GM12878 (cell line): ENCODE measurements around the gene USP4. TPM values are rescaled to one million over a fixed set of nuclear protein-coding genes. Genes with fewer than 3 reads are reported as not detected.

Source experiments
- ATAC-seq: fragments of 200-7000 bp; cut with Tn5 transposase; 3 replicates; pipeline ENCODE4 v1.9.1; 2020; ENCODE audit warnings: mild to moderate bottlenecking, moderate library complexity
- BruUV-seq: library from RNA; stranded (reverse); fragments of 400-500 nt; replicated peaks from 2 replicates; lab custom pipeline; 2021; lab: Mats Ljungman, UMichigan
- CTCF ChIA-PET: fragments of 300-600 bp; sonication (Branson Sonifier 250); formaldehyde crosslinking; extraction: SDS; loops from one replicate; lab custom pipeline; 2021; ENCODE audit warnings: inconsistent platforms; lab: Yijun Ruan, JAX
- POLR2A ChIA-PET: fragments of 350-600 bp; formaldehyde crosslinking; extraction: SDS; loops from one replicate; lab custom pipeline; 2021; ENCODE audit warnings: inconsistent platforms; lab: Charles Lee
- RAD21 ChIA-PET: fragments of 300-600 bp; sonication (Branson Sonifier 250); formaldehyde crosslinking; loops from one replicate; lab custom pipeline; 2023; ENCODE audit warnings: antibody characterized with exemption; ENCODE audit not compliant: unreplicated experiment; lab: Charles Lee
- SMC1A ChIA-PET: fragments of 300-600 bp; sonication (Branson Sonifier 250); formaldehyde crosslinking; loops from one replicate; lab custom pipeline; 2023; ENCODE audit not compliant: unreplicated experiment, uncharacterized antibody; lab: Charles Lee
- DNase-seq: peaks from one replicate; pipeline ENCODE4 v3.0.0-alpha.2; 2011; ENCODE audit warnings: low read depth, low spot score
- FAIRE-seq: peaks from 3 replicates; lab custom pipeline; 2011; peaks lifted over from hg19 to GRCh38; lab: Jason Lieb, UNC
- H2AFZ ChIP-seq: 2 replicates; pipeline ENCODE4 v1.6.0; 2011; ENCODE audit warnings: low read depth, low read length, control low read depth; ENCODE audit not compliant: control insufficient read depth
- H3K27ac ChIP-seq: 2 replicates; pipeline ENCODE4 v1.5.1; 2011; ENCODE audit warnings: control low read depth; ENCODE audit not compliant: control insufficient read depth, insufficient read depth
- H3K27me3 ChIP-seq, 2 experiments: replicated peaks in 1 of 2; 2 replicates each; pipeline versions ENCODE4 v1.6.0 to v1.6.1; 2011; ENCODE audit warnings: low read length in 1 of 2; ENCODE audit not compliant: control insufficient read depth in 2 of 2, insufficient read depth in 2 of 2
- H3K36me3 ChIP-seq, 2 experiments: 2 replicates each; pipeline ENCODE4 v1.5.1; 2011; ENCODE audit warnings: low read length in 1 of 2; ENCODE audit not compliant: control insufficient read depth in 2 of 2, insufficient read depth in 2 of 2
- H3K4me1 ChIP-seq: 2 replicates; pipeline ENCODE4 v1.6.1; 2011; ENCODE audit warnings: mild to moderate bottlenecking, low read length, moderate library complexity, mixed read lengths; ENCODE audit not compliant: control insufficient read depth, insufficient read depth
- H3K4me2 ChIP-seq: 2 replicates; pipeline ENCODE4 v1.6.0; 2011; ENCODE audit warnings: control low read depth; ENCODE audit not compliant: control insufficient read depth, insufficient read depth
- H3K4me3 ChIP-seq: fragments of 200-600 bp; sonication (generic); 2 replicates; pipeline ENCODE4 v1.5.1; 2016
- H3K79me2 ChIP-seq: 2 replicates; pipeline ENCODE4 v1.6.0; 2011; ENCODE audit warnings: low read length; ENCODE audit not compliant: control insufficient read depth, insufficient read depth
- H3K9ac ChIP-seq: 2 replicates; pipeline ENCODE4 v1.8.0; 2011; ENCODE audit warnings: low read length, control low read depth, mixed read lengths; ENCODE audit not compliant: control insufficient read depth, insufficient read depth
- H3K9me3 ChIP-seq: replicated peaks from 3 replicates; pipeline ENCODE4 v1.5.1; 2011; ENCODE audit warnings: mild to moderate bottlenecking, low read length; ENCODE audit not compliant: control insufficient read depth, insufficient read depth
- H4K20me1 ChIP-seq: 2 replicates; pipeline ENCODE4 v1.6.0; 2011; ENCODE audit not compliant: control insufficient read depth, insufficient read depth
- CHD2 ChIP-seq: IDR thresholded peaks from 2 replicates; pipeline ENCODE4 v1.6.1; 2011; ENCODE audit warnings: low read depth, low read length, improper control_type of control experiment, borderline replicate concordance
- EED ChIP-seq: sonication (generic); IDR thresholded peaks from 2 replicates; pipeline ENCODE4 v1.6.1; 2016; ENCODE audit warnings: antibody characterized with exemption, low read depth
- FOS ChIP-seq: IDR thresholded peaks from 3 replicates; pipeline ENCODE4 v1.6.1; 2011; ENCODE audit warnings: borderline replicate concordance; ENCODE audit not compliant: insufficient read length; ENCODE audit errors: extremely low read depth
- IKZF1 ChIP-seq: fragments of 450-650 bp; conservative IDR thresholded peaks from 2 replicates; pipeline ENCODE4 v1.6.1; 2017; ENCODE audit warnings: antibody characterized with exemption, mild to moderate bottlenecking
- MEF2A ChIP-seq: IDR thresholded peaks from 2 replicates; pipeline ENCODE4 v1.6.1; 2011; ENCODE audit warnings: low read depth, mild to moderate bottlenecking, low read length, moderate library complexity; ENCODE audit not compliant: insufficient read depth
- RCOR1 ChIP-seq: conservative IDR thresholded peaks from 2 replicates; pipeline ENCODE4 v1.6.1; 2012; ENCODE audit warnings: low read depth, low read length, improper control_type of control experiment
- SIN3A ChIP-seq: IDR thresholded peaks from 2 replicates; pipeline ENCODE4 v1.6.1; 2012; ENCODE audit warnings: low read depth, low read length, improper control_type of control experiment
- SPI1 ChIP-seq: IDR thresholded peaks from 2 replicates; pipeline ENCODE4 v1.6.1; 2011; ENCODE audit warnings: low read depth, mild to moderate bottlenecking, low read length, moderate library complexity, borderline replicate concordance; ENCODE audit not compliant: insufficient read depth
- WGBS: methylation state at CpG from one replicate; pipeline ENCODE4 v1.1.6; 2016; ENCODE audit warnings: low lambda C conversion rate; ENCODE audit not compliant: insufficient replicate concordance, insufficient coverage; ENCODE audit errors: missing lambda C conversion rate; 5-methylcytosine and 5-hydroxymethylcytosine counted together
- in situ Hi-C: fragments of 300-500 bp; cut with MboI; formaldehyde crosslinking; loops from 9 replicates; pipeline ENCODE4 v1.14.3; 2018; ENCODE audit warnings: mixed read lengths
- intact Hi-C: fragments of 100-400 bp; cut with micrococcal nuclease; formaldehyde crosslinking; loops from one replicate; pipeline ENCODE4 v1.14.2; 2022; ENCODE audit not compliant: unreplicated experiment
- polyA plus RNA-seq, 11 experiments: library from polyadenylated mRNA; depleted of rRNA in 4 of 11; unstranded in 6 of 11; stranded (reverse) in 5 of 11; fragments of >200 nt; fragmentation: Nextera tagmentation in 4 of 11; fragmentation: Illumina TruSeq in 1 of 11; extraction: Ambion mirVana in 4 of 11; extraction: Trizol in 1 of 11; gene quantifications; 1 replicate in 1 of 11; 2 replicates in 10 of 11; pipeline versions ENCODE4 v1.2.1 to v1.2.3, GENCODE V29; 2011 to 2016; ENCODE audit warnings: inconsistent platforms in 2 of 11, missing spikeins in 2 of 11, low read depth in 1 of 11
- total RNA-seq, 4 experiments: library from RNA; depleted of rRNA in 3 of 4; stranded (reverse); fragments of >200 nt in 3 of 4; fragmentation: Illumina TruSeq in 1 of 4; extraction: Trizol in 1 of 4; gene quantifications; 2 replicates each; pipeline versions ENCODE4 v1.2.1 to v1.2.3, GENCODE V29; 2013 to 2021
- TF ChIP-seq, protein P1 (sequence below): IDR thresholded peaks from 2 replicates; pipeline ENCODE4 v1.6.1; 2011; ENCODE audit warnings: borderline replicate concordance, low read depth, mild to moderate bottlenecking, moderate library complexity, low read length; ENCODE audit not compliant: insufficient read depth, poor library complexity, severe bottlenecking

The USP4 gene
- total and polyA plus RNA-seq, 10 of the 15 experiments (the other 5 are each of a cell fraction or from before 2014, with no cell fraction given), result 26.5 to 77.1 (median 66.0) TPM

DNA sequence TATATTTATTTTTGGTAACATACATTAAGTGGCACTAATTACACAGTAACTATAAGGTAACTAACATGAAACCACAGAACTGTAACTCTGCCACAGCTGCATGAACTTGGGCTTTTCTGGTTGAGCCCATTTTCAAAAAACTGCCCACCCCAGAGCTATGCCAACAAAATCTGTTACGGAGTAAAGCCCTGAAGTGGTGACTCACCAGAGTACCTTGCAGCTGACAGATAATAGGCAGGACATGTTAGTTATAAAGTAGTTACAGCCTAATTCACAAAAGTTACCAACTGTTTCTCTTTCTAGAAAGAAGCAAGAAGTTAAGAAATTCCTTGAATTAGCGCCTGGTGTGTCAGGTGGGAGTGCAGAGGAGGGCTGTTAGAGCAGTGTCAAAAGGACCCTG, 19.8 kb upstream of the USP4 start:
- Histone ChIP-seq H3K79me2 (peaks cover 27% of the 10 kb centered on the region), H3K27me3 (no peaks in the 10 kb centered on the region), H3K36me3 (peaks cover 15 to 30% of the 10 kb centered on the region in 2 experiments), H3K9ac (no peak overlapping the region), H3K4me3 (no peak overlapping the region), H3K27ac (peak overlapping the region; percentile 96; the same call in 1 of the 2 replicates), H2AFZ (no peak overlapping the region), H3K4me2 (no peak overlapping the region), H4K20me1 (no peaks in the 10 kb centered on the region), H3K9me3 (no peaks in the 10 kb centered on the region), H3K4me1 (peaks cover 11% of the 10 kb centered on the region)
- DNase-seq, result no peak
- no peak for ATAC-seq
- FAIRE-seq, result no peak
- 94% methylated on average over 2 of the region's 2 CpGs for WGBS
- CTCF ChIA-PET, result interaction anchor here (0.9 to 4.1 kb wide), 4 partner anchors 10 to 28 kb away, joined by 3 to 32 read pairs (median 4); partner anchors contain the start of gene USP4
- POLR2A ChIA-PET, result interaction anchor here (0.9 to 4.2 kb wide), 6 partner anchors 15 to 111 kb away, joined by 3 to 40 read pairs (median 4); partner anchors contain the start of genes TCTA and USP4
- in situ Hi-C loops (no loop called here), intact Hi-C loops (loop anchor here (5.0 kb wide), 1 partner anchor 48 kb away; no protein-coding TSS in a partner anchor)
- BruUV-seq, result no TSS peak
- SMC1A ChIA-PET, result interaction anchor here (0.6 to 5.0 kb wide), 7 partner anchors 15 to 53 kb away, joined by 3 to 34 read pairs (median 5); partner anchors contain the start of genes RHOA, TCTA and USP4
- RAD21 ChIA-PET, result interaction anchor here (1.1 to 2.9 kb wide), 4 partner anchors 16 to 57 kb away, joined by 3 to 31 read pairs (median 5); partner anchors contain the start of gene USP4
- TF ChIP-seq IKZF1 (no peak), MEF2A (no peak), SIN3A (no peak), CHD2 (no peak), SPI1 (no peak), EED (no peak), RCOR1 (no peak), FOS (no peak)
- TF ChIP-seq, protein P1, sequence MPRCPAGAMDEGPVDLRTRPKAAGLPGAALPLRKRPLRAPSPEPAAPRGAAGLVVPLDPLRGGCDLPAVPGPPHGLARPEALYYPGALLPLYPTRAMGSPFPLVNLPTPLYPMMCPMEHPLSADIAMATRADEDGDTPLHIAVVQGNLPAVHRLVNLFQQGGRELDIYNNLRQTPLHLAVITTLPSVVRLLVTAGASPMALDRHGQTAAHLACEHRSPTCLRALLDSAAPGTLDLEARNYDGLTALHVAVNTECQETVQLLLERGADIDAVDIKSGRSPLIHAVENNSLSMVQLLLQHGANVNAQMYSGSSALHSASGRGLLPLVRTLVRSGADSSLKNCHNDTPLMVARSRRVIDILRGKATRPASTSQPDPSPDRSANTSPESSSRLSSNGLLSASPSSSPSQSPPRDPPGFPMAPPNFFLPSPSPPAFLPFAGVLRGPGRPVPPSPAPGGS, result no peak
- TF ChIP-seq, all 136 proteins: peak for 0
